ENCODE measurements around the gene DCXR.

The DCXR gene

DNA sequence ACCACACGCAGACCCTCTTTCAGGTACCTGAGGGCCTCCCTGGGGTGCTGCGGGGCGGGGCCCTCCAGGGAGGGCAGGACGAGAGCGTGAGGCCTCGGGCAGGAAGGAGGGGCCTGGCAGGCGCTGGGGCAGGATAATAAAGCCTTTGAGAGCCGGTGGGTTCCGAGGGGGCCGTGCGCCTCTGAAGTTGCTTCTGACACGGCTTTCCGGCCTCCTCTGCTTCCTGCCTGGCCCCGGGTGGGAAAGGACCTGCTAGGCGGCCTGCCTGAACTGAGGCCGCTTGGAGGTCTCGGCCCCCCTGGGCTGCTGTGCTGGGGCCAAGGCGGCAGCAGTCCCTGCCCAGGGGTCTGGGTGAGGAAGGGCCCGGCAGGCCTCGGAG is 25.2 kb downstream of the DCXR start:
- DNase-seq (ENCODE audit: low read depth in 3 of 3), result no peak

DNA sequence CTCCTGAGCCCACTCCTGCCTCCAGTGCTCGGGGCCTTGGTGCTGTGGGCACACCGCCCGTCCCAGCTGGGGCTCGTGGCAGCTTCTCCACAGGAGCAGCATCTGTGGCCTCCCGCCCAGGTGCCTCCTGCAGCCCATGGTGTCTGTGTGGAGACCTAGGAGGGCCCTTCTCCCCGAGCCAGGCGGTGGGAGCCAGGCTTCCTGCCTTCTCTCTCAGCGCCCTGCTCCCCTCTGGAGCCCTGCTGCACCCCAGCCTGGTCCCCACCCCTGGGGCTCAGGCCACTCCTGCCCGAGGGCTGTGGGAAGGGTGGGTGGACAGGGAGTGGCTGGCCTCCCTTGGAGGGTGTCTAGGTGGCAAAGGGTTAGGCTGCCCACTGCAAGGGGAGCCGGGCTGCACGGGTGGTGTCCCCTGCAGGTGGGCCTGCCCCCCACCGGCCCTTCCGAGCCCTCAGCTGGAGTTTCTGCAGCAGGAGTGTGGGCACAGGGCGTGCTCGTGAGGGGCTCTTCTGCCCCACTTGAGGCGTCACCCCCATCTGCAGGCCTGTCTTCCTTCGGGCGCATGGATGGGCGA is 25.8 kb downstream of the DCXR start:
- DNase-seq (ENCODE audit: low read depth in 3 of 3), result no peak

DNA sequence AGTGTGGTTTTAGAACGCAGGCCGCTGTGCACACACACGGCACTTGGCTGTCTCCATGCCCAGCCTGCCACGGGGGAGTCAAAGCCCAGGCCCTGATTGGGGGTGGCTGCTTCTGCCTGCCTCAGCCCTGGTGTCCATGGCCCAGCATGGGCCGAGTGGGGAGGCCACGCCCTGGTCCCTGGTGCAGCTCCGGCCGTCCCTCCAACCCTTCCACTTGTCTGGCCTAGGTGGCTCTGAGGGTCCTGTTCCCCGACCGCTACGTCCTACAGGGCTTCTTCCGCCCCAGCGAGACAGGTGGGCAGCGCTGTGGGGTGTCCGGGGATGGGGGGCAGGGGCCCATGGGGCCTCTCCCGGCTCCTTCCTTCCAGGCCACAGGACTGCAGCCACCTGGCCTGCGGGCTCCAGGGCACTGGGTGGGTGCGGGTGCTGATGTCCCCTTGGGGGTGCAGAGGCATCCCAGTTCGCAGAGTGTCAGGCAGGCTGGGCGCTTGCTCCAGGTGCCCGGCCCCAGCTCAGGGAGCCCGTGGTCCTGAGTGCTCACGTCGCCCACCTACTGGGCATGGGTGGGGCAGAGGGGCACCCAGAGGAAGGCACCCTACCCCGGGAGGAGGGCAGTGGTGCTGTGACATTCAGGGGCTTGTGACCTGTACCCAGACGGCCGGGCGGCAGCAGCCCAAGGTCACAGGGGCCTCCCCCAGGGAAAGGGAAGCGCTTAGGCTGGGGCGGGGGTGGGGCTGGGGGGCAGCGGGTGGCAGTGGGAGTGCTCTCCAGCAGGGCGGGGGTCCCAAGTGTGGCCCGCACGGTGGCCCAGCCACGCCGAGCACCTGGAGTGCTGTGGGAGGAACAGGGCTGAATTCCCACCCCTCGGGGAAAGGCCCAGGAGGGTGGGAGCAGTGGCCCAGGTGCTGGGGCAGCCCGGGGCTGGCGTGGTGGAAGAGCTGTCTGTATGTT is 26.6 kb downstream of the DCXR start:
- no peak for DNase-seq (ENCODE audit: low read depth in 3 of 3)

DNA sequence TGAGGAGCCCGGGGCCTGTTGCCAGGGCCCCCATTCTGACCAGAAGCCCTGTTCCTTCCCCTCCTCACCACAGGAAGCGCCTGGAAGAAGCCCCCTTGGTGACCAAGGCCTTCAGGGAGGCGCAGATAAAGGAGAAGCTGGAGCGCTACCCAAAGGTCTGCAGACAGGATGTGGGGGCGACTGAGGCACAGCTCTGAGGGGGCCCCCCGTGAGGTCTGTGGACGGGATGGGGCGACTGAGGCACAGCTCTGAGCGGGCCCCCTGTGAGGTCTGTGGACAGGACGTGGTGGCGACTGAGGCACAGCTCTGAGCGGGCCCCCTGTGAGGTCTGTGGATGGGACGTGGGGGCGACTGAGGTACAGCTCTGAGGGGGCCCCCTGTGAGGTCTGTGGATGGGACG is 28.1 kb downstream of the DCXR start:
- no peak for DNase-seq (ENCODE audit: low read depth in 3 of 3)

DNA sequence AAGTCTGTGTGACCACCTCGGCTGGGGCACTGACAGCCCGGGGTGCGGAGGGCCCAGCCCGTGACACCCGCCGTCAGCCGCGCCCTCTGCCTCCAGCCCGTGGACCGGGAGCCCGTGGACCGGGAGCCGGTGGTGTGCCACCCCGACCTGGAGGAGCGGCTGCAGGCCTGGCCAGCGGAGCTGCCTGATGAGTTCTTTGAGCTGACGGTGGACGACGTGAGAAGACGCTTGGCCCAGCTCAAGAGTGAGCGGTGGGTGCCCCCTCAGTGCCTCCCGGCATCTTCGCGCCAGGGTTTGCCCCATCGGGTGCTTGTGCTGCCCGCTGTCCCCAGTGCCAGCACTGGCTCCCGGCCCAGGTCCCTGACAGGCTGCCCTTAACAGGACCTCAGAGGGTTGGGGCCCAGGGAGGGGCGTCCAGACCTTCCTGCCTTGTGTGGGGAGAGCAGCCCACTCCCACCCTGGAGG is 28.5 kb downstream of the DCXR start:
- DNase-seq (ENCODE audit: low read depth in 3 of 3), result no peak

DNA sequence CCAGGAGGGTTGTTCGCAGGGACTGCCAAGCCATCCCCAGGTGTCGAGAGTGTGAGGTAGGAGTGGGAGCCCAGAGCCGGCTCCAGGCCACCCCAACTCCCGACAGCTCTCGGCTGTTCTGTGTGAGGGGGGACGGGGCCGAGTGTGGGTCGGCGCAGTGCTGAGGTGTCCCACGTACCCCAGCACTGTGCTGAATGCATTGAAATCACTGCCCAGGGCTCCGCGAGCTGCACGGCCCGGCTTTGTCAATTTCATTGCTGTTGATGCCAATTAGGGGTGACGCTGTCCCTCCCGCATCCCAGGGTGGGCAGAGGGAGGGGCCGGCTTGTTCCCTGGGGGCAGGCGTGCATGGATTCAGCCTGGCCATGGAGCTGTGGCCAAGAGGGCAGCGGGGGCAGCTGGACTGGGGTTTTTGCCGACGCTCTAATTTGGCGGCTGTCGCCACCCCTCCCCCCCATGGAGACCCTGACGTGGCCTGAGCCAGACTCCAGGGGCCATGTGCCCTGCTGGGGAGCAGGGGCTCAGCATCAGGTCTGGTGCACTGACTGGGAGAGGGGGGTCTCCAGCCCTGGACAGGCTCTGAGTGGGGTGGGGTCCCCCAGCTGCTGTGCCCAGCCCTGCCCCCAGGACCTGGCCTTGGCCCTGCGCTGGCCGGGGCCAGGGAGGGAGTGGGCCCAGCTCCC is 29.1 kb downstream of the DCXR start:
- no peak for DNase-seq (ENCODE audit: low read depth in 3 of 3)

DNA sequence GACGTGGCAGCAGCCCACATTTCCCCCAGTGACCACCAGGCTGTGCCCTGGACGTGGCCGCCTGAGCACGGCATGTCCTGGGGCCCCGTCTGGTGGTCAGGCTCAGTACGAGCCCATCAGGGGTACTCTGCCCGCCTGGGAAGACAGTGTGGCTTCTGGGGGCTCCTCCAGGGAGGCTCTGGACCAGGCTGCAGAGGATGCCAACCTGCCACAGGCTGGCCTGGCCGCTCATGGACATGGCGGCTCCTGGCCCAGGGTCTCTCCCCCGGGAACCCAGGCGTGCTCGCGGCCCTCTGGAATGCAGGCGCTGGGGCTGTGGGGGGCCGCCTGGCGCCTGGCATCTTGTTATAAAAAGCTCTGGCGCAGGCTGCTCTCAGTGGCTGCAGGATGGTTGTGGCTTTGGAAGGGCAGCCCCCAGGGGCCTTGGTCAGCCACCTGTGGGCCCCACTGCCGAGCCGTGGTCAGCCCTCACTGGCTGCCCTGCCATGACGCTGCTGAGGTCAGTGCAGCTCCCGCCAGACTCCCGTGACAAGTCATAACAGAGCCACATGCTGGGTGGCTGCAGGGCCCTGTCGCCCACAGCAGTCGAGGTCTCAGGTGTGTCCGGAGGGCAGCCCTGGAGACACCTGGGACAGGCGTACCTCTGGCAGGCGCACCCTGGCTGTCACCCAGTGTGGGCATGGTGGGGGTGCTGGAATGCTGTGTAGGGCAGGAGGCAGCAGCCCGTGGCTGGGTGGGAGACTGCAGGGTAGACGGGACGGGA is 29.8 kb downstream of the DCXR start:
- no peak for DNase-seq (ENCODE audit: low read depth in 3 of 3)

DNA sequence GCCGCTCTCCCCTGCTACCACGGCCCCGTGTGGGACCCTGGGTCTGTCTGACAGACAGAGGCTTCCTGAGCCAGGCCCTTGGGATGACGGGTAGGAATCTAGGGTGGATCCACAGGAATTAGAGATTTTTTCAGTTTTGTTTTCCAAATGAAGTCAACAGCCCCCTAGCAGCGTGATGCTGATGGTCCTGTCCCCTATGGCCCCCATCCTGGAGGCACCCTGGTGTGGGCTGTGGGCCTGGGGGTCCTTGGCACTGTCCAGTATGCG is 30.3 kb downstream of the DCXR start:
- no peak for DNase-seq (ENCODE audit: low read depth in 3 of 3)

DNA sequence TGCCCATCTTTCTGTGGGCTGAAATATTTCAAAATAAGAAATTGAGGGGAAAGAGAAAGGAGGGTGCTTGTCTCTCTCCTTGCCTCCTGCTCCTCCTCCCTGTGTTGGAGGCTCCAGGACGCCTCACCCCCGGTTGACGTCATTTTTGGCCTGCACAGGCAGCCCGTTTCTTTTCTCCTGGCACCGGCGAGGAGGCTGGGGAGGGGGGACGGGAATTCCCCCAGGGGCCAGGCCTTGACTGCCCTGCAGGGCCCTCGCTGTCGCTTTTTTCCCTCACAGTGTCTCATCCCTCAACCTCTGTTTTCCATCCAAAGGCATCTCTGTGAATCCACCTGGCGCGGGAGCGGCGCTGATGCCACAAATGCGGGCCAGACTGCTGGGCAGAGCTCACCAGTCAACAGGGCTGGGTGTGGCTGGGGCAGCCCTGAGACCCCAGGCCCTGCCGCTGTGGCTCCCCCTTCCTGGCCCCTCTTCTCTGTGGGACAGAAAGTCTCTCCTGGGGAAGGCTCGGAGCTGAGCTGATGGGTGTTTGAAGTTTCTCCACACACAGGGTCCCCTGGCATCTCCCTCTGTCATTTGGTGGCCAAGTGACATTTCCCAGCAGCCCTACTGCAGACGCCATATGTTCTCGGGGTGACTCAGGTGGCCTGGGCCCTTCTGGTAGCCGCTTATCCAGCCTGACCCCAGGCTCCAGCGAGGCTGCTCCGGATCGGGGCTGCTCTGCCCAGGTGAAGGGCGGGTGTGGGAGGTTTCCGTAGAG is 30.8 kb downstream of the DCXR start:
- DNase-seq (ENCODE audit: low read depth in 3 of 3), result no peak

DNA sequence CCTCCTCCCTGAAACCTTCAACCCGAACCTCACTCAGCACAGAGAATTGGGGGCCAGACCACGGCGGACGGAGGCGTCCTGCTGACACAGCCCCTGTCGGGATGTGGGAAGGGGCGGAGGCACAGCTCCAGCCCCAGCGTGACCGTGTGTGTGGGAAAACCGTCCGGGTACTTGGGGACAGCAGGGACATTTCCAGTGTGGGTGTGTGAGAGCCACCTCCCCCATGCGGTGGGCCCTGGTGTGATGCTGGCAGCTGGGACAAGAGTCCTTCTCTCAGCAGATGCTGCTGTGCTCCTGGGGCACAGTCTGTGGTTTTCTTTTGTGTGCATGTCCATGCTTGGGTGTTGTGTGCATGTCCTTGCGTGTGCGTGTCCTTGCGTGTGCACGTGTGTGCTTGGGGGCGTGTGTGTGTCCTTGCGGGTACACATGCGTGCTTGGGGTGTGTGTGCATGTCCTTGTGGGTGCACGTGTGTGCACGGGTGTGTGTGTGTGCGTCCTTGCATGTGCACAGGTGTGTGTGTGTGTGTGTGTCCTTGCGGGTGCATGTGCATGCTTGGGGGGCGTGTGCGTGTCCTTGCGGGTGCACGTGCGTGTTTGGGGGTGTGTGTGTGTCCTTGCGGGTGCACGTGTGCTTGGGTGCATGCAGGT is 31.7 kb downstream of the DCXR start:
- DNase-seq (ENCODE audit: low read depth in 3 of 3), result no peak

DNA sequence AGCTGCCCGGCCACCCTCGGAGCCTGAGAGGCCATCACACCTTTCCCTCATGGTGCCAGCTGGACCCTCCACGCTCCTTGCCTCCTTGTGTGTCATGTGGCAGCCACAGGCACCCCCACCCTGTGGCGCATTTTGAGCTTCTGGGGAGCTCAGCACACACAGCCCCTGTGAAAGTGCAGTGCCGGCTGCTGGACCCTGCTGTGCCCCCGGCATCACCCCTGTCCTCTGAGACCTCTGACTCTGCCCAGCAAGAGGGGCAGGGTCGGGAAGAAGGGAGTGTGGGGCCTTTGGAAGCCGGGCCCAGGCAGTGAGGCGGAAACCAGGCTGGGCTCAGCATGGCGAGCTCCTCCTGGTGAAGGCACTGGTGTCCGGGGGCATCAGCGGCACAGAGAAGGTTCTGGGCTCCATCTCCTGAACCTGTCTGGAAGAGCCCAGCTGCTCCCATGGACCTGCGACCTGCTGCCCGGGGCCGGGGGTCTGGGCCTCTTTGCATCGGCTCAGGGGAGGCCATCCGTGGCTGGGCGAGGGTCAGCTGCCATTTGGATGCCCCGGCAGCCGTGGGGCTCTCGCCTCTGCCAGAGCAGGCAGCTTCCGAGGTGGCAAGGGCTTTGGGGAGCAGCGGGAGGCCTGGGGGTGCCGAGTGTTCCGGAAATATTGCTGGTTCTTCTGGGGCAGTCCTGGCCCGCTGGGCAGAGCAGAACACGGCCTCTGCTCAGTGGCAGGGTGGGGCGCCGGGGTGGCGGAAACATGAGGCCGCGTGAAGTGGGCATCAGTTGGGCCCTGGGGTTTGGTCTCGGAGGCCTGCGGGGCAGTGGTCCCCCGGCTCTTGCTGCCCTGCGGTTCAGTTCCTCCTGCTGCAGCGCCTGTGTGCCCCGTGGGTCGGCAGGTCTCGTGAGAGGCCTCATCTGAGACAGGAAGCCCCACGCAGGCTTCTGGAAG is 32.7 kb downstream of the DCXR start:
- DNase-seq (ENCODE audit: low read depth in 3 of 3), result no peak

DNA sequence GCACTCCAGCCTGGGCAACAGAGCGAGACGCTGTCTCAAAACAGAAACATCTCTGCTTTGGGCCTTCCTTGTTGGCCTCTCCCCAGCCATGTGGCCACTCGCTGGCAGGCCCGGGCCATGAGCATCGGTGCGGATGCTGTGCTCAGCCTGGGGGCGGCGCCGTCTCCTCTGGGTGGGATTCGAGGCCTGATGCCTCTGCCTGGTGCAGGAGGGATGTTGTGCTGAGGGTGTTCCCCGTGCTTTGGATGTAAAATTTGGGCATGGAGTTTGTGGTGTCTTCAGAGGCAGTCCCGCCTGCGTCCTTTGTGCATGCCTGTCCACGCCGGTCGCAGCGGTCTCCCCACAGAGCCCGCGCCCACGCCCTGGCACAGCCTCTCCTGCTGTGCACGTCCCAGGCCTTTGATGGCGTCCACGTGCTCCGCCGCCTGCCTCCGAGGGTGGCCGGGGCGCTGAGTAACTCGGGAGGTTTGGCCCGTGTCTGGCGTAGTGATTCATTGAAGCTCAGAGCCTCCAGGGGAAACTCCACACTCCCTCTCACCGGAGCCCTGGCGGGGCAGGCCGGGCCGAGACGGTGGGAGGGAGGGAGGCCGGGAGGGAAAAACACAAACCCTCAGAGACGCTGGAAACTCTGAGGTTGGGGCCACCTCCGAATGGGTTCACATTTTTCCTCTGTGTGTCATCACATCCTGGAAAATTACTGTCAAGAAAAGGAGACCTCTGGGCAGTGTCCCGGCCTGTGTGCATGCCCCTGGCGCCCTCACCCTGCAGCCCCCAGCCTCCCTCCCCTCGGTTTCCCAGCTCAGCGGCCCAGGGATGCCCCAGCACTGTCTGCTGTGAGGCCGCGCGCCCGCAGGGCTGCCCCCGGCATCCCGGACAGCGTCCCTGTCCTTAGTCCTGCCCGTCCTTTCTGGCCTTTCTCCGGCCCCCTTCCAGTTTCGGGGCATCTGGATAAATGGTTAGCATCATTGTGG is 33.8 kb downstream of the DCXR start:
- DNase-seq (ENCODE audit: low read depth in 3 of 3), result peak in 2 of 3 donors; percentile 15 to 24

DNA sequence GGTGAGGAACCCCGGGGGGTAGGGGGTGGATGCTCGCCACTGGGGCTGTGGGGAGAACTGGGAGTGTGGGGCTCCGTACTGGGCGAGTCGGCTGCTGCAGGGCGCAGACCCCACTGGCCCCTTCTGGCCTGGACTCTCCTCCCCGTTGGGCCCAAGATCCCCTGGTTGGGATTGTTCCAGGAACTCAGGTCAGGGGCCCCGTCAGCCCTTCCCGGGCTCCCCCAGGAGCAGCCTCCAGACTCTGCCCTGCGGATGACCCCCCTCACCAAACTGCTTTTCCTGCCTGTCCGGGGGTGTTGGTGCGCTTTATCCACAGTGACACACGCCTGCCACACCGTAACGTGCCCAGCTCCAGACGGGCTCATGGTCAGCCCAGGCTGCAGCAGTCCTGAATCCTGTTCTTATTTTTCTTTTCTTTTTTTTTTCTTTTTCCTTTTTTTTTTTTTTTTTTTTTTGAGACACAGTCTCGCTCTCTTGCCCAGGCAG is 35.9 kb downstream of the DCXR start:
- no peak for DNase-seq (ENCODE audit: low read depth in 3 of 3)

DNA sequence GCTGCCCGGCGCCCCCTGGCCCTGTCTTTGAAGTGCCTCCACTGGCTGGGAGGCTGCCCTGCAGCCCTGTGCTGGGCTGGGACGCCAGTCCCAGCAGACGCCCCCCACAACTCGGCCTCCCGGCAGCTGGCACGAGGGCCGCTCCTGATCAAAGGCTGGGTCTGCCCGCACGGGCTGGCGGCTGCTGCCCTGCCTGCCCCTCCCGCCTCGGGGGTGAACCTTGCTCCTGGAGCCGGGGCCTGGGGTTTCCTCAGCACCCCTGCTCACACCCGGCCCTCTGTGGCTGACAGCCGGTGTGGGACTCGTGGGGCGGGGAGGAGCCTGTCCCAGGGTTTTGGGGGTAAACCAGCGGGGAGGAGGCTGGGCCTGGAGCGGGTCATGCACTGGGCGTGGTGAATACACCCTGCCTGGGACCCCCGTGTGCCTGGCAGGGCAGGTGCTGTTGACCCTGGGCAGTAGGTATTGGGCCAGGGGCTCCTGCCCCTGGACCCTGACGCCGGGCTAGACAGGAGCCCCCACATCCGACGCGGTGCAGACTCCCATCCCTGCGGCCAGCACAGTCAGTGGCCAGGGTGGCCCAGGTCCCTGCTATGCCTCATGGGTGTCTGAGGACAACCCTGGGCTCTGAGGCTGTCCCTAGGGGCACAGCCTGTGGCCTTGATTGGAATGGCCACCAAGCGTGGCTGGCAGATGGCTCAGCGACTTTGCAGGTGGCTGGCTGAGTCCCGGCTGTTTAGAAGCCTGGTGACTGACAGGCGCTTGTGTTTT is 36.5 kb downstream of the DCXR start:
- DNase-seq (ENCODE audit: low read depth in 3 of 3), result no peak

DNA sequence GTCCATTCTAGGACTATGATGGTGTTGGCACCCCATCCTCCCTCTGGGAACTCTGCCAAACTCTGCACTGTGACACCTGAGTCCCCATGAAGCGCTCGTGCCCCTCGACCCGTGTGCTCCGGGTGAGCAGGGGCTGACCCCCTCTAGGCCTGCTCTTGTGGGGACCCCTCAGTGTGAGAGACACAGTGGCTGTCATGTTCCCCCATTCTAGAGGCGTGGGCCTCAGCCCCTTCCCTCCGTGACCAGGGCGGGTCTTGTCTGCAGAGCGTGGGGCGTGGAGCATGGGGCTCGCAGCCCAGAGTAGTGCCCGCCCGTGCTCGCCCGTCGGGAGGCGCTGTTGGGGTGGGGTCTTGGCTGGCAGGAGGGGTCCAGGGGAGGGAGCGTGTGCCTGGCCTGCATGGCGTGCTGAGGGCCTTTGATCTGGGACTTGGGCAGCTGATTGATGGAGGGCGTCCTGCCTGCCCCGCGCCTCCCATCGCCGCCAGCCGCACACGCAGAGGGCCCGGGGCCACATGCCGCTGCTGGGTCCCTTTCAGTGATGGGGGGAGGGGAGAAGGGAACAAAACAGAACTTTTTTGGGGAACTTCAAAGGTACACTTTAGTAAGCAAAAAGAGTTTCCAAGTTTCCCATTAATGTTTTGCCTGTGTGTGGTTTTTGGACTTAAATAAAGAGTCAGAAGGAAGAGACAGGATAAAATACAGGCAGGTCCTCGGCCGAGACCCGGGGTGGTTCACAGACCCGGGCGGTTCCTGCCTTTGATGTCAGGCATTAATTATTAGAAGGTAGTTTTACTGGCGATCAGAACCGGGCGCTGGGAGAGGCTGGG is 37.3 kb downstream of the DCXR start:
- no peak for DNase-seq (ENCODE audit: low read depth in 3 of 3)

DNA sequence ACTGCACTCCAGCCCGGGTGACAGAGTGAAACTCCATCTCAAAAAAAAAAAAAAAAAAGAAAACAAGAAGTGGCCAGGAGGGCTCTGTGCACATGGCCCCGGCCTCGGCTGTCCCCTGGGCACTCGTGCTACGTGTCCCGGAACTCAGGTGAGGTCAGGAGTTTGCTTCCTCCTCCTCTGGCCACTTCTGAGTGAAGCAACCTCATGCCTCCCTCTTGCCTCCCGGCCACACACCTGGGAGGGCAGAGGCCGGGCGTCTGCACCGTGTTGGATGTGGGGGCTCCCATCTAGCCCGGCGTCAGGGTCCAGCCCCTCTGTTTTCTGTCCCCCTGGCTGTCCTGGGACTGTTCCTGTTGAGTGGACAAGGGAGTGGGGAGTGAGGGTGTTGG is 37.9 kb downstream of the DCXR start:
- DNase-seq (ENCODE audit: low read depth in 3 of 3), result no peak

Measured in stimulated activated CD4-positive, alpha-beta T cell treated with anti-CD3 and anti-CD28 coated beads, TNF-alpha, amount 100 ng/mL, for 48 hours (primary cell).